HG03432 (cell line): Measurements from ENCODE around the gene KRTAP17-1.
"Not testable (repeated sequence)": the region's sequence is repeated elsewhere in the genome, so short reads cannot be mapped to it uniquely, and the experiment has no call there.

Source experiments
- ATAC-seq: cut with Tn5 transposase; IDR thresholded peaks from one replicate; pipeline ENCODE4 v1.9.1; 2021; ENCODE audit warnings: mild to moderate bottlenecking, moderate library complexity; ENCODE audit not compliant: unreplicated experiment

KRTAP17-1 gene

DNA sequence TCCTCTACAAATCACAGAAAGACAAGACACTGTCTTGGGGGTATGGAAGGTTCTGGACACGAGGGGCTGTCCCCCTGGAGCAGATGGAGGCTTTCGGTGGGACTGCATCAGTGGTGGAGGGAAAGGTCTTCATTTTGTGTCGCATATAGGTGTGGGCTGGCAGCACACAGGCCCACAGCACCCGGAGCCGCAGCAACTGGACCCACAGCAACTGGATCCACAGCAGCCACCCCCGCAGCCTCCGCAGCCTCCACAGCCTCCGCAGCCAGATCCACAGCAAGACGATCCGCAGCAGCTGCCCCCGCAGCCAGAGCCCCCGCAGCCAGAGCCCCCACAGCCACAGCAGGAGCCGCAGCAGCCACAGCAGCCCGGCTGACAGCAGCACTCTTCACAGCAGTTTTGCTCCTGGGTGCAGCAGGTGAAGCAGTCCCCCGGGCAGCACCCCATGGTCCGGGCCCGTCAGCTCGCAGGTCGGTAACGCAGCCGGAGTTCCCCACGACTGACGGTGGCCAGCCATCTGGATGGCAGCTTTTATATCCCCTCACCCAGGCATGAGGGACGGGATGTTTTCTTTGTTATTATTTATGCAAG lies at the start of gene KRTAP17-1:
Gene KRTAP17-1, minus strand, starts transcription at position 507 of the 591 bp plus-strand sequence. Its CDS starts 60 bp downstream, at position 447.
- ATAC-seq = no peak

DNA sequence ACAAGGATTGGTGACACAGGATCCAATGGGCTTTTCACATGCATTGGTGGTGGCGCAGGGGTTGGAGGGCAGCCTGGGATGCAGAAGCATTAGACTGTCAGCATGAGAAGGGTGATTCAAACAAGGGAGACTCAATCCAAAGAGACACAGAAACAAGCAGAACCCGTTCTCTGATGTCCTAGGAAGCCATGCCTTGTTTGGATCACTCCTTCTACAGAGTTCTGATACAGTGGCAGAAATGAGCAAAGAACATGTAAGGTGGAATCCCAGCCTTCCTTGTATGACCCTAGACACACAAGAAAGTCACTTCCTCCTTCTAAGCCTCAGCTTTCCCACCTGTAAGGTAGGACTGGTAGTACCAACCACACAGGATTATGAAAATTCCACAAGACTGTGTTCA lies 48.4 kb upstream of the KRTAP17-1 start:
- no peak for ATAC-seq

DNA sequence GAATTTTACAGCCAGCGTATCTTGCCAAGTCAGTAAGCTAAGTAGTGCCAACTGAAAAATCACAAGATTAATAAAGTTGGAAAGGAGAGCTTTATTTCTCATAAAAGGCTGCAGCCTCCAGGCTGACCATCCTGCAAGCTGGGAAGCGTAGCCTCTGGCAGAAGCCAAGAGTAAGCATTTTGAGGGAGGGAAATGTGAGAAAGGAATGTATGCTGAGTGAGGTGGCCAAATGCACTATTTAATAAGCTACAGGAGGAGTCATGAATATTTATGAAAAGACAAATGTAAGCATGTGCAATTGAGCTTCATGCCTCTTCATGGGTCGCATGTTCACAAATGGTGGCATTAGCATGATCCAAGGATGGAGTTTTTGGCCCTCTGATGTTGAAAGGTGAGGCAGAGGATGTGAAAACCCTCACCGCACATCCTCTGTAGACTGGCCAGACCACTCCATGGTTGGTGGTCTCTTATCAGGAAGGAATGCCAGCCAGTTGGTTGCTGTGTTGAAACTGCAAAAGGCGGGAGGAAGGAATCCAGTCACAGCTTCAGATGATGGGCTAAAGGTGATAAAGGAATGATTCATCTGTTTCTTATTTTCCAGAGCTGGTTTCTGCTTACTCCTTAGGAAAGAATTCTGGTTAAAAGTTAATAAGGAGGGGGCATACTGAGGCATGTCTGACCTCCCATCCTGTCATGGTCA lies 44.9 kb upstream of the KRTAP17-1 start:
- ATAC-seq = no peak

DNA sequence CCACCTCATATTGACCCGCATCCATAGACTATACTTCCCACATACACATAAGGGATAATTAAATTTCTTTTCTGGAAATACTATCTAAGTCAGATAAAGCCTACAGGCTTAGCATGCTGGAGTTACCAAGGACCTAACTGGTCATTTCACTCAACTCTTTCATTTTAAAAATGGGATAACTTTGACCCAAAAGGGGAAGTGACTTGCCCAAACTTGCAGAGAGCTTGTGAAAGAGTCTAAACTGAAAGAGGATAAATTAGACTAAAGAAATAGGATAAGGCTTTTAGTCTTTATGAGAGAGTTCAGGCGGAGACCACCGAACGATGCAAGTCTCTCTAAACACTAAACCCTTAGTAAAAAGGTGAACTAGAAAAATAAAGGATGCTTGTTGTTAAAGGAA lies 39.0 kb upstream of the KRTAP17-1 start:
- no peak for ATAC-seq

DNA sequence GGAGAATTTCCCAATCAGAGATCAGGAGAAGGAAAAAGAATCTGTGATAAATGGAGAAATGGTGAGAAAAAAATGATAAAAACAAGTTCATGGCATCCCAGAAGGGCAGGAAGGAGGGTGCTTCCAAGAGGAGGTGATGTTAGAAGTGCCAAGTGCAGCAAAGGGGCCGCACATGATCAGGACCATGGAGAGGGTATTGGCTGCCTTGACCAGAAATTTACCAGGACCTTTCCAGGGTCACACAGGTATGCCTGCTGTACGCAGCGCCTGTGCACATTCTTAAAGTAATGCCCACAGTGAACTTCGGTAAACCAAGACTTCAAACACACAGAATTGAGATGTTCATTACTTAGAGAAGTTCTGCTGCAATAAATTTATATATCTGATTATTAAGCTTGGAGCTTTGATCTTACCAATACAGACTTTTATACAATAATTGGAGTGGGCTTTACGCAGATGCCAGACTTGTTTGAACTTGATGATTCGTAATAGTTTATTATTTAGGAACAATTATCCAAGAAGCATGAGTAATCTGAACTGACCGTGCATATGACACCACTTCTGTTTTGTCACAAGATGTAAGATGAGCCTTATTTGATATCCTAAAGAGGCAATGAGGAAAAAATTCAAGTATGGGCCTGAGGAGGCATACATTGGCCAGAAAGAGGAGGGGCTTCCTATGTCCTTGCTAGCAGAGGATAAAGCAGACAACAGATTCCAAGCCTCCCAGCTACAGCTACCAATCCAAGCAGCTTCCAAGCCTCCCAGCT lies 37.3 kb upstream of the KRTAP17-1 start:
- ATAC-seq = no peak

GRCh38 chr17:41351177-41351576 lies 35.7 kb upstream of the KRTAP17-1 start:
- no peak for ATAC-seq

GRCh38 chr17:41350381-41350878 lies 34.9 kb upstream of the KRTAP17-1 start, which contains the start of gene KRT33A:
TSS of gene KRT33A (minus strand) at chr17:41350828. CDS start at chr17:41350767, 61 bp downstream.
- ATAC-seq = not testable (repeated sequence)

- no peak for ATAC-seq
Observed at GRCh38 chr17:41347869-41348760, 32.6 kb upstream of the KRTAP17-1 start.

DNA sequence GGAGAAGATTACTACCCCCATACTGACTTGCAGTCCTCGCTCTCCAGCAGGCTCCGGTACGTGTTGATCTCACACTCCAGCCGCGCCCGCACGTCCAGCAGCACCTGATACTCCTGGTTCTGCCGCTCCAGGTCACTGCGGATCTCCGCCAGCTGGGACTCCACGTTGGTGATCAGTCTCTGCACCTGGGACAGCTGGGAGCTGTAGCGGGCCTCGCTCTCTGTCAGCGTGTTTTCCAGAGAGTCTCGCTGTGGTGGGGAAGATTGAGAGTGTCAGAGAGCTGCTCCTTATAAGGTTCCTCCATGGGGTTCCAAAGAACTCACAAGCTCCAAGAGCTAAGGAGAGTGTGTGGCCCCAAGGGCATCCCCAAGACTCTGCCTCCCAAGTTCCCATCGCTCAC lies 30.9 kb upstream of the KRTAP17-1 start:
- not testable (repeated sequence) for ATAC-seq

- ATAC-seq = no peak
Observed at GRCh38 chr17:41345992-41346391, 30.5 kb upstream of the KRTAP17-1 start.

DNA sequence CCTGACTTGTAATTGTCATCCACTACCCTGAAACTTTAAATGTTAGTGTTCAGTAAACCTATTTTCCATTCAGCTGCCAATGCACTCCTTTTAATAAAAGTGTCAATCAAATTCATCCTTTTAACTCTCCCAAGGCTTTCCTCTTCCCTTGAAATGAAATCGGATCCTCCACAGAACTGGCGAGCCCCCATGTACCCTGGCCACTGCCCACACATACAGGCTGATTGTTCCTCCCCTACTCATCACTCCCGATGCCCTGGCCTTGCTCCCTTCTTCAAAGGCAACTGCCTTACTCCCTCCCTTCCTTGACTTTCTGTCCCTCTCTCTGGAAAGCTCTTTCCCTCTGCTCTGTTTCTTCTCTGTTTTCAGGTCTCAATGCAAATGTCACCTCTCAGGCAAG lies 27.5 kb upstream of the KRTAP17-1 start:
- no peak for ATAC-seq

GRCh38 chr17:41340934-41341861 lies 25.7 kb upstream of the KRTAP17-1 start:
- no peak for ATAC-seq

- ATAC-seq = no peak
Observed at GRCh38 chr17:41340494-41340893, 25.0 kb upstream of the KRTAP17-1 start.

GRCh38 chr17:41339571-41340172 lies 24.2 kb upstream of the KRTAP17-1 start:
- no peak for ATAC-seq

- no peak for ATAC-seq
Observed at GRCh38 chr17:41338961-41339485, 23.5 kb upstream of the KRTAP17-1 start.

DNA sequence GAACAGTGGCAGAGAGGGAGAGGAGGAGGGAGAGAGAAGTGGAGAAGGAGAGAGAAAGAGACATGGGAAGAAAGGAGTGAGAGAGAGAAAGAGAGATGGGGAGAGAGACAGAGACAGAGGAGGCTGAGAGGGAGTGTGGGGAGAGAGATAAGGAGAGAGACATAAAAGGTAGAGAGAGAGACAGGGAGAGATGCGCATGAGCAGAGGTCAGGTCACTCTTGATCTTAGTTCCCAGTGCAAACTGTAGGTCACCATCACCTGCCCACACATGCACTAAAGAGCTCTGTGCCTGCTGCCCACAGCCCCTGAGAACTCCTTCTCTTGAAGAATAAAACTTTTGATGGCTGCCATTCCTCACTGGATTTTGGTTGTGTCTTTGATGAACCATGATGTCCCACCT lies 20.2 kb upstream of the KRTAP17-1 start:
- ATAC-seq = no peak

DNA sequence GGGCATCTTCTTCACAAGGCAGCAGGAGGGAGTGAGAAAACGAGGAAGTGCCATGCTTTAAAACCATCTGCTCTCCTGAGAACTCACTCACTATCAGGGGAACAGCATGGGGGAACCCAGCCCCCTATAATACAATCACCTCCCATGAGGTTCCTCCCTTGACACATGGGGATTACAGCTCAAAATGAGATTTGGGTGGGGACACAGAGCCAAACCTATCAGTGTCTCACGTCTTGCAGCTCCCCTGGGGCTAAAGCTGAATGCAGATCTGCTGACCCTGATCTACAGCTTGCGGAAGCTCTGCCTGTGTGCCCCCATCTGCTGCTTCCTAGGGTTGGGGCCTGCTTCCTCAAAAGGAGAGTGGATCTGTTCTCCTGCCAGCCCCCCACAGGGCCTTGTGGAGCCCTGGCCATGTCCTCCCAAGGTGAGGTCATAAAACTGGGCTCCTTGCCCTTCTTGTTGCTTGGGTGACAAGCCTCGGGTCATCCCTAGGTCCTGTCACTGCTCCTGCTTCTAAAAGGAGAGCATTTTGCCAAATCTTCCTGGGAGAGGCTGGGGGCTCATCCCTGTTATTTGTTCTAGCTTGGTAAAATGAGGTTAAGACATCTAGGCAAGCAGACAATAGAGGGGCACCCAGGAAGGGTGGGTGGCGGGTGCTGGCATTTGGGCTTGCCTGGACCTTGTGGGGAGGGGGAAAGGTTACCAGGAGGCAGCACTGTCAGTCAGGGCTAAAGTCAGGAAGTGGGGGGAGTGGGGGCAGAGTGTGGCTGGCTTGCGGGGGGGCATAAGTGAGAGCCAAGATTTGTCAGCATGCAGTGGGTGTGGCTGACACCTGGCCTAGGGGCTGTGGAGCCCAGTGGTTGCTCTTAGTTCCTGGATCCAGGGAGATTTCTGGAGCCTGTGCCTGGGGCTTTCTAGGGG lies 19.1 kb upstream of the KRTAP17-1 start:
- ATAC-seq = no peak

DNA sequence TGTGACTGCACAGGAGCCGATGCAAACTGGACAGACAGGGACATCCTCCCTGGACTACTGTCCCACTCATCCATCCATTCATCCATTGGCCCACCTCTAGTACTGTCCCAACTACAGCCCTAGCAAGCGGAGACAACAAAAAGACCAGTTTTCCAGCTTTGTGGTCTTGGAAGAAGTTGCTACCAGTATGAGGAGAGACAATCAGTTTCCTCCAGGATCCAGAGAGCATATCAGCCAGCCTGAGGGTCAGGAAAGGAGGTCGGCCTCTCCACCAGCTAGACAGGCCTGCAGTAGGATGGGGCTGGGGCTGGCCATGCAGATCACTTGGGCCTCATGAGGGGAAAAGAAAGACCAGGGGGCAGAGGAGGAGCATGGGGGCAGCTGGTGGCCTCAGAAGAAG lies 18.3 kb upstream of the KRTAP17-1 start:
- ATAC-seq = no peak
